SK-N-SH treated with all-trans-retinoic acid at 6 μM for 48 hours (cell line): Measurements from ENCODE around the gene ZNF550.
A peak's percentile ranks its signal among the peaks of the same experiment; 100 is the strongest.
"Not testable (repeated sequence)": the region's sequence is repeated elsewhere in the genome, so short reads cannot be mapped to it uniquely, and the experiment has no call there.

Experiments used
- ATAC-seq: fragments of 200-7000 bp; cut with Tn5 transposase; 3 replicates; pipeline ENCODE4 v1.9.1; 2020; ENCODE audit warnings: mild to moderate bottlenecking, moderate library complexity
- BACH2 ChIP-seq: fragments of 250-450 bp; sonication (Bioruptor Pico); IDR thresholded peaks from 2 replicates; pipeline ENCODE4 v1.9.0; 2021; ENCODE audit warnings: mild to moderate bottlenecking, borderline replicate concordance
- CSDC2 ChIP-seq: fragments of 250-450 bp; sonication (Bioruptor Pico); IDR thresholded peaks from 2 replicates; pipeline ENCODE4 v1.5.0; 2020; ENCODE audit warnings: mild to moderate bottlenecking, moderate library complexity
- ESRRG ChIP-seq: fragments of 250-450 bp; sonication (Bioruptor Pico); IDR thresholded peaks from 2 replicates; pipeline ENCODE4 v1.6.1; 2021; ENCODE audit warnings: mild to moderate bottlenecking
- ISL1 ChIP-seq: fragments of 250-450 bp; sonication (Bioruptor Pico); IDR thresholded peaks from 2 replicates; pipeline ENCODE4 v2.1.2; 2022; ENCODE audit warnings: mild to moderate bottlenecking, moderate library complexity
- OSR1 ChIP-seq: fragments of 250-450 bp; sonication (Bioruptor Pico); IDR thresholded peaks from 2 replicates; pipeline ENCODE4 v1.8.0; 2022; ENCODE audit warnings: moderate library complexity, mild to moderate bottlenecking, inconsistent platforms
- RARB ChIP-seq: fragments of 250-450 bp; sonication (Bioruptor Pico); IDR thresholded peaks from 2 replicates; pipeline ENCODE4 v1.8.0; 2021; ENCODE audit warnings: mild to moderate bottlenecking, moderate library complexity
- TCF4 ChIP-seq: fragments of 250-450 bp; sonication (Bioruptor Pico); IDR thresholded peaks from 2 replicates; pipeline ENCODE4 v1.8.0; 2021; ENCODE audit warnings: mild to moderate bottlenecking, moderate library complexity, borderline replicate concordance
- TOX ChIP-seq: fragments of 250-450 bp; sonication (Bioruptor Pico); IDR thresholded peaks from 2 replicates; pipeline ENCODE4 v1.8.0; 2021; ENCODE audit warnings: mild to moderate bottlenecking, moderate library complexity, borderline replicate concordance
- ZC3H10 ChIP-seq: fragments of 250-450 bp; sonication (Bioruptor Pico); IDR thresholded peaks from 2 replicates; pipeline ENCODE4 v1.5.1; 2021; ENCODE audit warnings: mild to moderate bottlenecking, moderate library complexity
- ZFP30 ChIP-seq: fragments of 450-650 bp; formaldehyde crosslinking; IDR thresholded peaks from 2 replicates; pipeline ENCODE4 v1.5.0; 2022; ENCODE audit warnings: mild to moderate bottlenecking, moderate library complexity
- ZNF565 ChIP-seq: fragments of 450-650 bp; formaldehyde crosslinking; conservative IDR thresholded peaks from 2 replicates; pipeline ENCODE4 v1.5.0; 2020; ENCODE audit warnings: low read depth, mild to moderate bottlenecking, moderate library complexity
- ZNF70 ChIP-seq: fragments of 450-650 bp; formaldehyde crosslinking; IDR thresholded peaks from 2 replicates; pipeline ENCODE4 v1.5.0; 2020; ENCODE audit warnings: mild to moderate bottlenecking, moderate library complexity
- TF ChIP-seq, protein P1 (sequence below): fragments of 250-450 bp; sonication (Bioruptor Pico); IDR thresholded peaks from 2 replicates; pipeline ENCODE4 v1.5.0; 2020; ENCODE audit warnings: mild to moderate bottlenecking, moderate library complexity
- TF ChIP-seq, protein P2 (sequence below): fragments of 250-450 bp; sonication (Bioruptor Pico); IDR thresholded peaks from 2 replicates; pipeline ENCODE4 v1.8.0; 2020; ENCODE audit warnings: mild to moderate bottlenecking, moderate library complexity, borderline replicate concordance

Gene ZNF550

DNA sequence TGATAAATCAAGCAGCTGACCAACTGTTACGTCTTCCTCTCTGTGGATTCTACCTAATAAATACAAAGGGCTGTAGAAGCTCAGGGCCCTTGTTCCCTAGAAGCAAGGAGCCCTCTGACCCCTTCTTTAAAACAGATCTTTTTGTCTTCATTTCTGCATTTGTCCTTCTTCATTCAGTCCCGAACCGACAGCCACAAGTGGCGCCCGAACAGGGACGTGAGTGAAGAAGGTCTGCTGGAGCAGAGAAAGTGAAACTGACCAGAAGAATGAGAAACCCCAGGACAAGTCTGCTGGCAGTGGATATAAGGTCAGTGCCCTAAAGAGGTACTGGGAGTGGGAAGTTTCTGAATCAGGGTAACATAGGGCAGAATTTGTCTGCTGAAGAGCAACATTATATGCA is 46.8 kb downstream of the ZNF550 start:
- ATAC-seq: no peak
- TF ChIP-seq OSR1 (CRISPR knock-in tag) (no peak), ZNF565 (CRISPR knock-in tag) (no peak)
- TF ChIP-seq, all 23 proteins: peak for 0

DNA sequence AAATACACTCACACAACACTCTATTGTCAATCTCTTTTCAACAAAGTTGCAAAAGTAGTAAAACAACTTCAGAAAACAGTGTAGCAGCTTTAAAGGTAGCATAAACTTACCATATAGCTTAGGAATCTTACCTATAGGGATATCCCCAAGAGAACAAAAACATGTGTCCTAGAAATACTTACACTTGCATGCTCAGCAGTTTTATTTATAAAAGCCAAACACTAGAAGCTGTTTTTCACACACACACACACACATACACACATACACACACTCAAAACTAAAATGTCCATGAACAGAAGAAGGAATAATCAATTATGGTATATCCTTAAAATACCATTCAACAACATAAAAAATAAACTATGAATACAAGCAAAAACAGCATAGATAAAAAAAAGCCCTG is 48.2 kb downstream of the ZNF550 start:
- TF ChIP-seq ZNF70 (CRISPR knock-in tag): no peak
- TF ChIP-seq ZFP30 (CRISPR knock-in tag): no peak
- no peak for TF ChIP-seq BACH2 (CRISPR knock-in tag)

DNA sequence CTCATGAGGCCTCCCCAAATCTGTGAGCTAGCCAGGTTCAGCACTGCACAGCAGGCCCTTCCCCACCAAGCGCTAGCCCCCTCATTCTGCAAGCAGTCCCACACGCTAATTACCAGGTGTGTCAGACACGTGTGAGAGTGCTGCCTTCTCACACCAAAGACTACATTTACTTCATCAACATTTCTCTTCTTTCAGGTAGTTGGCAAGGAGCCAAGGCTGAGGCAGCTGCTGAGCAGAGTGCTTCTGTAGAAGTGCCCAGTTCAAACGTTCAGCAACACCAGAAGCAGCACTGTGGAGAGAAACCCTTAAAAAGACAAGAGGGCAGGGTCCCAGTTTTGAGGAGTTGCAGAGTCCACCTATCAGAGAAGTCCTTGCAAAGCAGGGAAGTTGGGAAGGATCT is 53.5 kb downstream of the ZNF550 start:
- no peak for ATAC-seq
- no peak for TF ChIP-seq ZC3H10 (CRISPR knock-in tag)
- TF ChIP-seq, protein P1, sequence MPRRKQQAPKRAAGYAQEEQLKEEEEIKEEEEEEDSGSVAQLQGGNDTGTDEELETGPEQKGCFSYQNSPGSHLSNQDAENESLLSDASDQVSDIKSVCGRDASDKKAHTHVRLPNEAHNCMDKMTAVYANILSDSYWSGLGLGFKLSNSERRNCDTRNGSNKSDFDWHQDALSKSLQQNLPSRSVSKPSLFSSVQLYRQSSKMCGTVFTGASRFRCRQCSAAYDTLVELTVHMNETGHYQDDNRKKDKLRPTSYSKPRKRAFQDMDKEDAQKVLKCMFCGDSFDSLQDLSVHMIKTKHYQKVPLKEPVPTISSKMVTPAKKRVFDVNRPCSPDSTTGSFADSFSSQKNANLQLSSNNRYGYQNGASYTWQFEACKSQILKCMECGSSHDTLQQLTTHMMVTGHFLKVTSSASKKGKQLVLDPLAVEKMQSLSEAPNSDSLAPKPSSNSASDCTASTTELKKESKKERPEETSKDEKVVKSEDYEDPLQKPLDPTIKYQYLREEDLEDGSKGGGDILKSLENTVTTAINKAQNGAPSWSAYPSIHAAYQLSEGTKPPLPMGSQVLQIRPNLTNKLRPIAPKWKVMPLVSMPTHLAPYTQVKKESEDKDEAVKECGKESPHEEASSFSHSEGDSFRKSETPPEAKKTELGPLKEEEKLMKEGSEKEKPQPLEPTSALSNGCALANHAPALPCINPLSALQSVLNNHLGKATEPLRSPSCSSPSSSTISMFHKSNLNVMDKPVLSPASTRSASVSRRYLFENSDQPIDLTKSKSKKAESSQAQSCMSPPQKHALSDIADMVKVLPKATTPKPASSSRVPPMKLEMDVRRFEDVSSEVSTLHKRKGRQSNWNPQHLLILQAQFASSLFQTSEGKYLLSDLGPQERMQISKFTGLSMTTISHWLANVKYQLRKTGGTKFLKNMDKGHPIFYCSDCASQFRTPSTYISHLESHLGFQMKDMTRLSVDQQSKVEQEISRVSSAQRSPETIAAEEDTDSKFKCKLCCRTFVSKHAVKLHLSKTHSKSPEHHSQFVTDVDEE: no peak
- no peak for TF ChIP-seq CSDC2 (CRISPR knock-in tag)
- no peak for TF ChIP-seq TOX (CRISPR knock-in tag)
- no peak for TF ChIP-seq RARB (CRISPR knock-in tag)
- TF ChIP-seq ISL1 (CRISPR knock-in tag): no peak
- no peak for TF ChIP-seq ZNF70 (CRISPR knock-in tag)
- no peak for TF ChIP-seq ESRRG (CRISPR knock-in tag)
- no peak for TF ChIP-seq OSR1 (CRISPR knock-in tag)
- TF ChIP-seq, protein P2, sequence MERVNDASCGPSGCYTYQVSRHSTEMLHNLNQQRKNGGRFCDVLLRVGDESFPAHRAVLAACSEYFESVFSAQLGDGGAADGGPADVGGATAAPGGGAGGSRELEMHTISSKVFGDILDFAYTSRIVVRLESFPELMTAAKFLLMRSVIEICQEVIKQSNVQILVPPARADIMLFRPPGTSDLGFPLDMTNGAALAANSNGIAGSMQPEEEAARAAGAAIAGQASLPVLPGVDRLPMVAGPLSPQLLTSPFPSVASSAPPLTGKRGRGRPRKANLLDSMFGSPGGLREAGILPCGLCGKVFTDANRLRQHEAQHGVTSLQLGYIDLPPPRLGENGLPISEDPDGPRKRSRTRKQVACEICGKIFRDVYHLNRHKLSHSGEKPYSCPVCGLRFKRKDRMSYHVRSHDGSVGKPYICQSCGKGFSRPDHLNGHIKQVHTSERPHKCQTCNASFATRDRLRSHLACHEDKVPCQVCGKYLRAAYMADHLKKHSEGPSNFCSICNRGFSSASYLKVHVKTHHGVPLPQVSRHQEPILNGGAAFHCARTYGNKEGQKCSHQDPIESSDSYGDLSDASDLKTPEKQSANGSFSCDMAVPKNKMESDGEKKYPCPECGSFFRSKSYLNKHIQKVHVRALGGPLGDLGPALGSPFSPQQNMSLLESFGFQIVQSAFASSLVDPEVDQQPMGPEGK (CRISPR knock-in tag): no peak
- TF ChIP-seq TCF4: no peak
- no peak for TF ChIP-seq BACH2 (CRISPR knock-in tag)

More for the DNA sequence above, 48.2 kb downstream of the ZNF550 start:
- no peak for ATAC-seq

DNA sequence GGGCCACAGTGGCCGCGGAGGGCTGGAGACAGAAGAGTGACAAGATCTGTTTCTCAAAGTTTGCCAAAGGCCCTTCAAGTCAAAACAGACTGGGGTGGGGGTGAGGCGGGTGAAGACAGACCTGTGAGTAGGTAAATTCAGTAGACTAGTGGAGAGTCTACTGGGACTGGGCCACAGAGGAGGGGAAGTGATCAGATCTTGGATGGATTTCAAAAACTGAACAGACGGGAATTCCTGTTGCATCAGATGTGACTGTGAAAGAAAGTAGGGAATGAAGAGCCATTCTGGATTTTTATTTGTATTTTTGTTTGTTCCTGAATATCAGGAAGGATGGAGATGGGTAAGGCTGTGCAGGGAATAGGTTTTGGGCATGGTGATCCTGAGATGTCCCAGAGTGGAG is 59.3 kb downstream of the ZNF550 start:
- peak; percentile 47 for ATAC-seq

DNA sequence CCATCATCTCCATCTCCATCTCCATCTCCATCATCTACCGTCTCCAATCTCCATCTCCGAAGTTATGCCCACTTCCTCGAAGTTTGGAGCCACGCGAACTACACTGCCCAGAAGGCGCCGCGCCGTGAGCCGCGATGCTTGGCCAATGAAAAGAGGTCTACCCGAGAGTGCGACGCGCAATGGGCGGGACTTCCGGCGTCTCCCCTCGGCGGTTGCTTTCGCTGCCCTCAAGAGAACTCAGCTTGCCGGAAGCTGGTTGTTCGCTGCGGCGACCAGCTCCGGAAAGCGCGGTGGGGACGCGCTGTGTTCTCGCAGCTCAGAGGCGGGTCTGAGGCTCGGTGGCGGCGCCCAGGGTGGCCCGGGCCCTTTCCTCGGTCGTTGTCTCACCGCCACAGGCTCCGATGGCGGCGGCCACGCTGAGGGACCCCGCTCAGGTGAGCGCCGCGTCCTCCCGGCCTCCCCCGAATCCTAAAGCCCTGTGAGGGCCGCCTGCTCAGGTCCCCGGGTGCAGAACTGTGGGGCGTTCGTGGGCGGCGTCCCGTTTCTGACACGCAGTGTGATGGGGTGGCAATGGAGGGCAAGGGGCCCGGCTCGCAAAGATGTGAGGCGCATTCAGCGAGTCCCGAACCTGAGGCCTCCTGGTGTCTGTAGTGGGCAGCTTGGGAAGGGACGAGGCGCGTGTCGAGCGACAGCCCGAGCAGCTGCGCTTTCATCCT is 59.8 kb downstream of the ZNF550 start, which contains the start of gene ZNF773:
TSS of gene ZNF773 (plus strand) at position 259 of the 716 bp plus-strand sequence. CDS start at position 402, 143 bp downstream.
- ATAC-seq: peak; percentile 100

DNA sequence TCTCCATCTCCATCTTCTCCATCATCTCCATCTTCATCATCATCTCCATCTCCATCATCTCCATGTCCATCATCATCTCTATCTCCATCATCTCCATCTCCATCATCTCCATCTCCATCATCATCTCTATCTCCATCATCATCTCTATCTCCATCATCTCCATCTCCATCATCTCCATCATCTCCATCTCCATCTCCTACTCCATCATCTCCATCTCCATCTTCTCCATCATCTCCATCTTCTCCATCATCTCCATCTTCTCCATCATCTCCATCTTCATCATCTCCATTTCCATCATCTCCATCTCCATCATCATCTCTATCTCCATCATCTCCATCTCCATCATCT is 60.4 kb downstream of the ZNF550 start:
- not testable (repeated sequence) for ATAC-seq

DNA sequence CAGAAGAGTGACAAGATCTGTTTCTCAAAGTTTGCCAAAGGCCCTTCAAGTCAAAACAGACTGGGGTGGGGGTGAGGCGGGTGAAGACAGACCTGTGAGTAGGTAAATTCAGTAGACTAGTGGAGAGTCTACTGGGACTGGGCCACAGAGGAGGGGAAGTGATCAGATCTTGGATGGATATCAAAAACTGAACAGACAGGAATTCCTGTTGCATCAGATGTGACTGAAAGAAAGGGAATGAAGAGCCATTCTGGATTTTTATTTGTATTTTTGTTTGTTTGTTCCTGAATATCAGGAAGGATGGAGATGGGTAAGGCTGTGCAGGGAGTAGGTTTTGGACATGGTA is 71.4 kb downstream of the ZNF550 start:
- ATAC-seq: peak; percentile 44; the same call in 2 of the 3 replicates

DNA sequence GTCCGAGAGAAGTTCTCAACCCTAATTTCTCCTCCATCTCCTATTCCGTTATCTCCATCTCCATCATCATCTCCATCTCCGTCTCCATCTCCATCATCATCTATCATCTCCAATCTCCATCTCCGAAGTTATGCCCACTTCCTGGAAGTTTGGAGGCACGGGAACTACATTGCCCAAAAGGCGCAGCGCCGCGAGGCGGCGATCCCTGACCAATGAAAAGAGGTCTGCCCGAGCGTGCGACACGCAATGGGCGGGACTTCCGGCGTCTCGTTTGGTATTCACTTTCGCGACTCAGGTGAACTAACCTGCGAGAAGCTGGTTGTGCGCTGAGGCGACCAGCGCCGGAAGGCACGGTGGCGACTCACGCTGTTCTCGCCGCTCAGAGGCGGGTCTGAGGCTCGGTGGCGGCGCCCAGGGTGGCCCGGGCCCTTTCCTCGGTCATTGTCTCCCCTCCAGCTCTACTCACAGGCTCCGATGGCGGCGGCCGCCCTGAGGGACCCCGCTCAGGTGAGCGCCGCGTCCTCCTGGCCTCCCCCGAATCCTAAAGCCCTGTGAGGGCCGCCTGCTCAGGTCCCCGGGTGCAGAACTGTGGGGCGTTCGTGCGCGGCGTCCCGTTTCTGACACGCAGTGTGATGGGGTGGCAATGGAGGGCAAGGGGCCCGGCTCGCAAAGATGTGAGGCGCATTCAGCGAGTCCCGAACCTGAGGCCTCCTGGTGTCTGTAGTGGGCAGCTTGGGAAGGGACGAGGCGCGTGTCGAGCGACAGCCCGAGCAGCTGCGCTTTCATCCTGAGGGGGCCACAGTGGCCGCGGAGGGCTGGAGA is 72.0 kb downstream of the ZNF550 start, which contains the start of gene ZNF419:
TSS of gene ZNF419 (plus strand) at position 274 of the 822 bp plus-strand sequence. CDS start at position 475, 201 bp downstream.
- ATAC-seq: peak; percentile 100
